Mammary epithelial cell (primary cell): ENCODE measurements around the gene NEO1.

ENCODE experiments used
- EZH2 ChIP-seq: IDR thresholded peaks from 2 replicates; pipeline ENCODE4 v1.6.1; 2012; ENCODE audit warnings: low read length, inconsistent platforms, borderline replicate concordance
- TF ChIP-seq, protein P1 (sequence below), 2 donors: IDR thresholded peaks in 1 of 2; conservative IDR thresholded peaks in 1 of 2; 2 replicates each; pipeline ENCODE4 v1.5.1; 2011 to 2012; ENCODE audit warnings: inconsistent platforms in 2 of 2, low read length in 2 of 2, mild to moderate bottlenecking in 2 of 2, control low read depth in 1 of 2, low read depth in 1 of 2; ENCODE audit not compliant: insufficient read depth in 1 of 2; ENCODE audit errors: extremely low read depth in 1 of 2

- TF ChIP-seq, protein P1, sequence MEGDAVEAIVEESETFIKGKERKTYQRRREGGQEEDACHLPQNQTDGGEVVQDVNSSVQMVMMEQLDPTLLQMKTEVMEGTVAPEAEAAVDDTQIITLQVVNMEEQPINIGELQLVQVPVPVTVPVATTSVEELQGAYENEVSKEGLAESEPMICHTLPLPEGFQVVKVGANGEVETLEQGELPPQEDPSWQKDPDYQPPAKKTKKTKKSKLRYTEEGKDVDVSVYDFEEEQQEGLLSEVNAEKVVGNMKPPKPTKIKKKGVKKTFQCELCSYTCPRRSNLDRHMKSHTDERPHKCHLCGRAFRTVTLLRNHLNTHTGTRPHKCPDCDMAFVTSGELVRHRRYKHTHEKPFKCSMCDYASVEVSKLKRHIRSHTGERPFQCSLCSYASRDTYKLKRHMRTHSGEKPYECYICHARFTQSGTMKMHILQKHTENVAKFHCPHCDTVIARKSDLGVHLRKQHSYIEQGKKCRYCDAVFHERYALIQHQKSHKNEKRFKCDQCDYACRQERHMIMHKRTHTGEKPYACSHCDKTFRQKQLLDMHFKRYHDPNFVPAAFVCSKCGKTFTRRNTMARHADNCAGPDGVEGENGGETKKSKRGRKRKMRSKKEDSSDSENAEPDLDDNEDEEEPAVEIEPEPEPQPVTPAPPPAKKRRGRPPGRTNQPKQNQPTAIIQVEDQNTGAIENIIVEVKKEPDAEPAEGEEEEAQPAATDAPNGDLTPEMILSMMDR (conservative IDR thresholded peaks at IDR 0.05 in 1 of 2, IDR thresholded peaks at IDR 0.05 in 1 of 2; ENCODE audit: extremely low read depth in 1 of 2, insufficient read depth in 1 of 2, low read depth in 1 of 2, low read length in 2 of 2) = no peak
- TF ChIP-seq EZH2 = no peak
Measured at GRCh38 chr15:73323956-73324355, 271.7 kb downstream of the NEO1 start.
